Measurements from ENCODE around the gene GBP4. TPM values are rescaled to one million over a fixed set of nuclear protein-coding genes. Genes with fewer than 3 reads are reported as not detected.

Gene GBP4
- total RNA-seq, 1 donor from 2014 or later, result 6.2 TPM

GRCh38 chr1:89146721-89147120, 52.0 kb downstream of the GBP4 start:
- no peak for DNase-seq
- no peak for TF ChIP-seq CTCF (IDR thresholded peaks at IDR 0.05; ENCODE audit: borderline replicate concordance)
- Histone ChIP-seq H3K4me3 (no peak overlapping the region), H3K9me3 (replicated peaks) (no peaks in the 10 kb centered on the region), H3K36me3 (no peaks in the 10 kb centered on the region), H3K4me1 (no peaks in the 10 kb centered on the region), H3K27me3 (ENCODE audit: low read depth) (no peaks in the 10 kb centered on the region), H3K27ac (replicated peaks) (no peak overlapping the region)
- intact Hi-C loops (cut with micrococcal nuclease), result no loop called here

- no peak for DNase-seq
- H3K9me3 ChIP-seq (replicated peaks), result peaks cover 3% of the 10 kb centered on the region
- H3K4me3 ChIP-seq, result no peak overlapping the region
- no peaks in the 10 kb centered on the region for H3K27me3 ChIP-seq (ENCODE audit: low read depth)
- H3K36me3 ChIP-seq, result no peaks in the 10 kb centered on the region
- no peaks in the 10 kb centered on the region for H3K4me1 ChIP-seq
- no peak for TF ChIP-seq CTCF (IDR thresholded peaks at IDR 0.05; ENCODE audit: borderline replicate concordance)
- H3K27ac ChIP-seq (replicated peaks), result no peak overlapping the region
- intact Hi-C loops (cut with micrococcal nuclease), result no loop called here
Measured at GRCh38 chr1:89143484-89143883, 55.3 kb downstream of the GBP4 start.

- intact Hi-C loops (cut with micrococcal nuclease), result no loop called here
- no peak overlapping the region for H3K27ac ChIP-seq (replicated peaks)
- no peak for DNase-seq
- no peaks in the 10 kb centered on the region for H3K4me1 ChIP-seq
- TF ChIP-seq CTCF (IDR thresholded peaks at IDR 0.05; ENCODE audit: borderline replicate concordance), result no peak
- H3K9me3 ChIP-seq (replicated peaks), result peaks cover 9% of the 10 kb centered on the region
- H3K4me3 ChIP-seq, result no peak overlapping the region
- H3K36me3 ChIP-seq, result no peaks in the 10 kb centered on the region
- H3K27me3 ChIP-seq (ENCODE audit: low read depth), result no peaks in the 10 kb centered on the region
Measured at GRCh38 chr1:89142160-89142559, 56.6 kb downstream of the GBP4 start.

GRCh38 chr1:89133747-89134146, 65.0 kb downstream of the GBP4 start:
- no peak for TF ChIP-seq CTCF (IDR thresholded peaks at IDR 0.05; ENCODE audit: borderline replicate concordance)
- peaks cover 9% of the 10 kb centered on the region for H3K9me3 ChIP-seq (replicated peaks)
- no peak for DNase-seq
- H3K36me3 ChIP-seq, result no peaks in the 10 kb centered on the region
- intact Hi-C loops (cut with micrococcal nuclease), result no loop called here
- peaks cover 17% of the 10 kb centered on the region for H3K4me1 ChIP-seq
- no peak overlapping the region for H3K27ac ChIP-seq (replicated peaks)
- H3K27me3 ChIP-seq (ENCODE audit: low read depth), result no peaks in the 10 kb centered on the region
- H3K4me3 ChIP-seq, result no peak overlapping the region

Other genes with a start within 250 kb of the GBP4 start
- 7.5 TPM for gene KYAT3, start 206.3 kb downstream of the GBP4 start, total RNA-seq
- 11.9 TPM for gene RBMXL1, start 206.3 kb downstream of the GBP4 start, total RNA-seq
- 7.9 TPM for gene GBP3, start 176.1 kb downstream of the GBP4 start, total RNA-seq
- gene GBP1, start 133.7 kb downstream of the GBP4 start, total RNA-seq, result 5.7 TPM
- 8.8 TPM for gene GBP2, start 72.8 kb downstream of the GBP4 start, total RNA-seq
- 0.11 TPM for gene GBP7, start 22.9 kb downstream of the GBP4 start, total RNA-seq
- 0.44 TPM for gene GBP5, start 73.9 kb upstream of the GBP4 start, total RNA-seq
- gene GBP6, start 165.1 kb upstream of the GBP4 start, total RNA-seq, result 0.08 TPM

All from left ventricle myocardium inferior (tissue), 1 donor.